HEK293T (cell line): Measurements from ENCODE around the gene STIM1.

ENCODE experiments used
- ARNT ChIP-seq: fragments of 450-650 bp; IDR thresholded peaks from 2 replicates; pipeline ENCODE4 v1.6.1; 2017; ENCODE audit warnings: mild to moderate bottlenecking
- BHLHE40 ChIP-seq: fragments of 450-650 bp; IDR thresholded peaks from 2 replicates; pipeline ENCODE4 v1.6.1; 2016; ENCODE audit warnings: mild to moderate bottlenecking, moderate library complexity, borderline replicate concordance
- CTBP1 ChIP-seq: fragments of 450-650 bp; IDR thresholded peaks from 2 replicates; pipeline ENCODE4 v1.6.1; 2016; ENCODE audit warnings: borderline replicate concordance
- FOXA1 ChIP-seq: fragments of 450-650 bp; IDR thresholded peaks from 2 replicates; pipeline ENCODE4 v1.6.1; 2016; ENCODE audit warnings: mild to moderate bottlenecking
- FOXK2 ChIP-seq: fragments of 450-650 bp; IDR thresholded peaks from 2 replicates; pipeline ENCODE4 v1.6.1; 2016; ENCODE audit warnings: mild to moderate bottlenecking
- FOXM1 ChIP-seq: fragments of 450-650 bp; IDR thresholded peaks from 2 replicates; pipeline ENCODE4 v1.6.1; 2017; ENCODE audit warnings: mild to moderate bottlenecking, borderline replicate concordance
- HDGF ChIP-seq: fragments of 450-650 bp; IDR thresholded peaks from 2 replicates; pipeline ENCODE4 v1.6.1; 2017; ENCODE audit warnings: antibody characterized with exemption, borderline replicate concordance
- LEF1 ChIP-seq: fragments of 450-650 bp; IDR thresholded peaks from 2 replicates; pipeline ENCODE4 v1.6.1; 2017; ENCODE audit warnings: mild to moderate bottlenecking, borderline replicate concordance
- PKNOX1 ChIP-seq: fragments of 450-650 bp; IDR thresholded peaks from 2 replicates; pipeline ENCODE4 v1.6.1; 2016
- SP1 ChIP-seq: fragments of 450-650 bp; IDR thresholded peaks from 2 replicates; pipeline ENCODE4 v1.6.1; 2017
- SUZ12 ChIP-seq: fragments of 450-650 bp; IDR thresholded peaks from 2 replicates; pipeline ENCODE4 v1.6.1; 2016; ENCODE audit warnings: mild to moderate bottlenecking
- TARDBP ChIP-seq: fragments of 450-650 bp; IDR thresholded peaks from 2 replicates; pipeline ENCODE4 v1.6.1; 2016
- ZNF384 ChIP-seq: fragments of 450-650 bp; IDR thresholded peaks from 2 replicates; pipeline ENCODE4 v1.6.1; 2016

GRCh38 chr11:3833449-3833848, 22.0 kb upstream of the STIM1 start:
- TF ChIP-seq CTBP1 (no peak), BHLHE40 (no peak), SUZ12 (no peak), ARNT (no peak), LEF1 (no peak), PKNOX1 (no peak), FOXK2 (no peak), ZNF384 (no peak), HDGF (no peak), FOXM1 (no peak), TARDBP (no peak), SP1 (no peak), FOXA1 (no peak)
